PC-3 (cell line): Measurements from ENCODE around the gene SLC2A4. TPM values are rescaled to one million over a fixed set of nuclear protein-coding genes. Genes with fewer than 3 reads are reported as not detected.
A peak's percentile ranks its signal among the peaks of the same experiment; 100 is the strongest.

ENCODE experiments used
- ATAC-seq: fragments of 200-7000 bp; cut with Tn5 transposase; 2 replicates; pipeline ENCODE4 v1.9.1; 2020; ENCODE audit warnings: mild to moderate bottlenecking, moderate library complexity
- BruUV-seq: library from RNA; stranded (reverse); fragments of 400-500 nt; replicated peaks from 2 replicates; lab custom pipeline; 2021; lab: Mats Ljungman, UMichigan
- CTCF ChIA-PET: fragments of 300-600 bp; sonication (Branson Sonifier 250); formaldehyde crosslinking; loops from one replicate; lab custom pipeline; 2022; ENCODE audit warnings: antibody characterized with exemption; lab: Charles Lee
- POLR2A ChIA-PET: fragments of 300-600 bp; sonication (Branson Sonifier 250); formaldehyde crosslinking; loops from one replicate; lab custom pipeline; 2022; ENCODE audit warnings: antibody characterized with exemption; ENCODE audit not compliant: unreplicated experiment; lab: Charles Lee
- DNase-seq: peaks from one replicate; pipeline ENCODE4 v3.0.0-alpha.2; 2015
- H2AFZ ChIP-seq: fragments of 300-600 bp; sonication (generic); 2 replicates; pipeline ENCODE4 v1.6.0; 2016; ENCODE audit warnings: antibody characterized with exemption, low read length
- H3F3A ChIP-seq: fragments of 300-600 bp; sonication (generic); one replicate; pipeline ENCODE4 v1.6.0; 2017; ENCODE audit warnings: antibody characterized with exemption, low read length, control low read depth, mild to moderate bottlenecking; ENCODE audit not compliant: unreplicated experiment
- H3K27ac ChIP-seq: fragments of 300-600 bp; sonication (generic); 2 replicates; pipeline ENCODE4 v1.5.1; 2016; ENCODE audit warnings: mild to moderate bottlenecking, low read length
- H3K27me3 ChIP-seq: fragments of 300-600 bp; sonication (generic); 2 replicates; pipeline ENCODE4 v1.6.1; 2016; ENCODE audit warnings: low read length, mixed read lengths
- H3K36me3 ChIP-seq: fragments of 300-600 bp; sonication (generic); 2 replicates; pipeline ENCODE4 v1.6.1; 2016; ENCODE audit warnings: low read depth, mixed run types, low read length, mixed read lengths
- H3K4me1 ChIP-seq: fragments of 300-600 bp; sonication (generic); 2 replicates; pipeline ENCODE4 v1.5.1; 2016; ENCODE audit warnings: low read length; ENCODE audit not compliant: insufficient read depth
- H3K4me2 ChIP-seq: fragments of 300-600 bp; sonication (generic); 2 replicates; pipeline ENCODE4 v1.6.0; 2016; ENCODE audit warnings: low read length
- H3K4me3 ChIP-seq: fragments of 300-600 bp; sonication (generic); 2 replicates; pipeline ENCODE4 v1.5.1; 2016; ENCODE audit warnings: mild to moderate bottlenecking, low read length, mixed read lengths
- H3K79me2 ChIP-seq: fragments of 300-600 bp; sonication (generic); 2 replicates; pipeline ENCODE4 v1.6.1; 2017; ENCODE audit warnings: low read length, mixed read lengths
- H3K9ac ChIP-seq: fragments of 300-600 bp; sonication (generic); 2 replicates; pipeline ENCODE4 v1.6.0; 2016; ENCODE audit warnings: mild to moderate bottlenecking, low read length
- H3K9me2 ChIP-seq: fragments of 300-600 bp; sonication (generic); replicated peaks from 2 replicates; pipeline ENCODE4 v1.6.1; 2016; ENCODE audit warnings: mixed run types, low read length, mixed read lengths
- H3K9me3 ChIP-seq: fragments of 300-600 bp; sonication (generic); 2 replicates; pipeline ENCODE4 v1.6.1; 2016; ENCODE audit warnings: low read length, mixed read lengths
- H4K20me1 ChIP-seq: fragments of 300-600 bp; sonication (generic); 2 replicates; pipeline ENCODE4 v1.6.1; 2016; ENCODE audit warnings: low read length, mixed read lengths
- CTCF ChIP-seq: fragments of 300-600 bp; sonication (generic); conservative IDR thresholded peaks from 2 replicates; pipeline ENCODE4 v1.5.1; 2017; ENCODE audit warnings: antibody characterized with exemption, low read depth, mild to moderate bottlenecking, low read length
- EZH2 ChIP-seq: fragments of 300-600 bp; sonication (generic); IDR thresholded peaks from one replicate; pipeline ENCODE4 v1.6.1; 2017; ENCODE audit warnings: antibody characterized with exemption, mild to moderate bottlenecking, low read length; ENCODE audit not compliant: unreplicated experiment
- EZH2phosphoT487 ChIP-seq: fragments of 300-600 bp; sonication (generic); IDR thresholded peaks from 2 replicates; pipeline ENCODE4 v1.6.1; 2018; ENCODE audit warnings: mild to moderate bottlenecking, antibody characterized with exemption, low read length, borderline replicate concordance
- intact Hi-C: fragments of 100-400 bp; cut with micrococcal nuclease; formaldehyde crosslinking; loops from 2 replicates; pipeline ENCODE4 v1.9.0; 2023
- total RNA-seq: library from RNA; depleted of rRNA; stranded (reverse); fragments of >200 nt; gene quantifications from 2 replicates; pipeline ENCODE4 v1.2.3, GENCODE V29; 2014

Gene SLC2A4
- total RNA-seq, 1 experiment from 2014 or later: 0.29 TPM

DNA sequence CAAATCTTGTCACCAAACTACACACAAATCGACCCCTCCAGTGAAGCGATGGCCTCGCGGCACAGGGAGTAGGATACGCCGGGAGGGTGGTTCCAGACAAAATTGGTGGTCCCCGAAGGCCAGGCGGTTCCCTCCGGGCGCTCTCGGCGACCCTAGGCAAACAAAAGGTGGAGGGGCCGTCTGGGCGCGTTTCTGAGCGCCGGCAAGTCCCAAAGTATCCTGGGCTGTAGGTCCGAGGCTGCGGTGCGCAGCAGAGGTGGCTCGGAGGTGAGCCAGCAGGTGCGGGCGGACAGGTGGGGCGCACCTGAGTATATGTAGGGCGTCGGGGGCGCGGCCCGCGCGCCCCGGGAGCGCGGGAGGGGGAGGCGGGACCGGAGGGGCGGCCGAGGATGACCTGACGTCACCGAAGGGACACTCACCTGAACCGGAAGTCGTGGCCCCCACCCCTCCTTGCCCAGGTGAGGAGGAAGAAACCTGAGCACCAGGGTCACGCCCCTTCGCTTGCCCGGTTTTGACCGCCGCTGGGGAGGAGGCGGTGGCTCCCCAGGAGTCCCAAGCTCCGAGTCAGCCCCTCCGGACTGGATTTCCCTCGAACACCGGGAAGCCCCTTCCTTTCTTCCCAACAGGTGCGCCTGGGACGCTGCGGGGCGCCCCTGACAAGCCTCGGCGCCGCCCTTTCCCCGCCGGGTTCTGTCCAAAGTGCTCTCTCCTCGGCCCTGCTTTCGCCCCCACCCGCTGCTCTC is 19.2 kb upstream of the SLC2A4 start, which contains the start of gene CLDN7:
Gene CLDN7, minus strand, starts transcription at position 287 of the 743 bp plus-strand sequence. CDS start 435 bp downstream, outside the sequence.
- Histone ChIP-seq H2AFZ (peak within 1 kb of the TSS; percentile 65), H4K20me1 (peaks cover 14% of the 10 kb centered on the region; the same call in 1 of the 2 replicates), H3K79me2 (peaks cover 45% of the 10 kb centered on the region), H3K27ac (peak within 1 kb of the TSS; percentile 93), H3K4me1 (peaks cover 27% of the 10 kb centered on the region), H3K36me3 (peaks cover 4% of the 10 kb centered on the region; the same call in 1 of the 2 replicates), H3K4me2 (peak within 1 kb of the TSS; percentile 96), H3K4me3 (peak within 1 kb of the TSS; percentile 97), H3K9me2 (no peaks in the 10 kb centered on the region), H3K27me3 (no peaks in the 10 kb centered on the region), H3F3A (no peaks in the 10 kb centered on the region), H3K9me3 (no peaks in the 10 kb centered on the region), H3K9ac (peak within 1 kb of the TSS; percentile 93)
- ATAC-seq (peak; percentile 37), DNase-seq (peak; percentile 85)
- TF ChIP-seq CTCF (0 out of 2 replicates have a peak, but pooled peaks have one; percentile 29), EZH2phosphoT487 (no peak), EZH2 (no peak)
- intact Hi-C loops: loop anchor here (1.0 to 5.0 kb wide), 2 partner anchors 10 to 220 kb away; partner anchors contain the start of genes ELP5, POLR2A and SLC35G6
- ChIA-PET POLR2A (no interaction called here), CTCF (no interaction called here)
- no TSS peak for BruUV-seq

GRCh38 chr17:7262935-7263800 is 18.4 kb upstream of the SLC2A4 start:
- peak overlapping the region; percentile 93 for H3K27ac ChIP-seq
- H3K4me2 ChIP-seq: peak overlapping the region; percentile 96
- peaks cover 45% of the 10 kb centered on the region for H3K79me2 ChIP-seq
- ChIA-PET CTCF (no interaction called here), POLR2A (no interaction called here)
- no peaks in the 10 kb centered on the region for H3K9me3 ChIP-seq
- peak overlapping the region; percentile 93 for H3K9ac ChIP-seq
- peaks cover 4% of the 10 kb centered on the region; the same call in 1 of the 2 replicates for H3K36me3 ChIP-seq
- H3K9me2 ChIP-seq: no peaks in the 10 kb centered on the region
- TF ChIP-seq CTCF (no peak), EZH2 (no peak), EZH2phosphoT487 (no peak)
- peak overlapping the region; percentile 97 for H3K4me3 ChIP-seq
- H3K4me1 ChIP-seq: peaks cover 27% of the 10 kb centered on the region
- intact Hi-C loops: loop anchor here (1.0 to 5.0 kb wide), 2 partner anchors 11 to 219 kb away; partner anchors contain the start of genes ELP5, POLR2A and SLC35G6
- H3F3A ChIP-seq: no peaks in the 10 kb centered on the region
- peak overlapping the region; percentile 65 for H2AFZ ChIP-seq
- H3K27me3 ChIP-seq: no peaks in the 10 kb centered on the region
- DNase-seq (peak; percentile 69), ATAC-seq (peak; percentile 33)
- BruUV-seq: TSS peak; percentile 38
- peaks cover 14% of the 10 kb centered on the region; the same call in 1 of the 2 replicates for H4K20me1 ChIP-seq
